A673 (cell line): ENCODE measurements around the gene RGL3.

ENCODE experiments used
- EZH2 ChIP-seq: fragments of 200-600 bp; sonication (generic); IDR thresholded peaks from 2 replicates; pipeline ENCODE4 v1.6.1; 2017; ENCODE audit warnings: borderline replicate concordance, low read depth, mild to moderate bottlenecking, mixed read lengths, antibody characterized with exemption, low read length; ENCODE audit not compliant: poor library complexity, severe bottlenecking
- TF ChIP-seq, protein P1 (sequence below): fragments of 300-800, 200-600 bp; sonication (generic); conservative IDR thresholded peaks from 2 replicates; pipeline ENCODE4 v1.5.1; 2017; ENCODE audit warnings: low read depth, mild to moderate bottlenecking, antibody characterized with exemption, low read length, moderate library complexity, mixed read lengths

DNA sequence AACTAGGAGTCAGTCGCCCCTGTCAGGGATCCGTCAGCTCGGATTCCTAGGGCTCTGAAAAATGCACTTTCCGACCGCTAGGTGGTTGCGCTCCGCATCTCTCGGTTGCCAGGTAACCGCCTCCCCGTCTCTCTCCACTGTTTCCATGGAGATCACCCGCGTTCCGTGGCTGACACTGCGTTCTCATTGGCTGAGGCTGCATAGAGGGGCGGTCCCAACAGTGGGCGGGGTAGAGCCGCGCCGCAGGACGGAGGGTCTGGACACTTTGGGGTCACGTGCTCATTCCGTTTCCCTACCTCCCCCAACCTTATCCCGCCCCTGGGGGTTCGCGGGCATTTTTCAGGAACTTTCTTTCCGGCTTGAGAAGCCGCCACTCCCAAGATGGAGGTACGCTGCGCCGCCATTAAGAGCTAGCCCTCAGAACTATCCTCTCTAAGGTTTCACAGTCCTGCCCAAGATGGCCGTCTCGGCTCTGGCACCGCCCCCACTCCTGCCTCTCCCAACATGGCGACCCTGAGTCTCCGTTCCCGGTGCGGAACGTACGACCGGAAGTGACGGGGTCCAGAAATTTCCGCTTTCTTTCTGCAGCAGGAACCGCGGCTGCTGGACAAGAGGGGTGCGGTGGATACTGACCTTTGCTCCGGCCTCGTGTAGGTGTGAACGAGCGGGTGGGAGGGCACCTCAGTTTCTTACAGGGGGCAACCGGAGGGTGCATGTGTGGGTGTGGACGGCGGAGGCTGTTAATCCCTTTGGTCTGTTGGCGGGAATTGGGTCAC is 16.1 kb upstream of the RGL3 start, which contains the start of the genes ODAD3 and PRKCSH:
- TF ChIP-seq, protein P1, sequence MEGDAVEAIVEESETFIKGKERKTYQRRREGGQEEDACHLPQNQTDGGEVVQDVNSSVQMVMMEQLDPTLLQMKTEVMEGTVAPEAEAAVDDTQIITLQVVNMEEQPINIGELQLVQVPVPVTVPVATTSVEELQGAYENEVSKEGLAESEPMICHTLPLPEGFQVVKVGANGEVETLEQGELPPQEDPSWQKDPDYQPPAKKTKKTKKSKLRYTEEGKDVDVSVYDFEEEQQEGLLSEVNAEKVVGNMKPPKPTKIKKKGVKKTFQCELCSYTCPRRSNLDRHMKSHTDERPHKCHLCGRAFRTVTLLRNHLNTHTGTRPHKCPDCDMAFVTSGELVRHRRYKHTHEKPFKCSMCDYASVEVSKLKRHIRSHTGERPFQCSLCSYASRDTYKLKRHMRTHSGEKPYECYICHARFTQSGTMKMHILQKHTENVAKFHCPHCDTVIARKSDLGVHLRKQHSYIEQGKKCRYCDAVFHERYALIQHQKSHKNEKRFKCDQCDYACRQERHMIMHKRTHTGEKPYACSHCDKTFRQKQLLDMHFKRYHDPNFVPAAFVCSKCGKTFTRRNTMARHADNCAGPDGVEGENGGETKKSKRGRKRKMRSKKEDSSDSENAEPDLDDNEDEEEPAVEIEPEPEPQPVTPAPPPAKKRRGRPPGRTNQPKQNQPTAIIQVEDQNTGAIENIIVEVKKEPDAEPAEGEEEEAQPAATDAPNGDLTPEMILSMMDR: peak; percentile 91
- TF ChIP-seq EZH2: no peak
